GM23248 (cell line): ENCODE data around the gene KNTC1. TPM values are rescaled to one million over a fixed set of nuclear protein-coding genes. Genes with fewer than 3 reads are reported as not detected.

Experiments used
- DNase-seq: peaks from one replicate; pipeline ENCODE4 v3.0.0-alpha.2; 2015
- H2AFZ ChIP-seq: fragments of 200-600 bp; sonication (generic); 2 replicates; pipeline ENCODE4 v1.6.1; 2016; ENCODE audit warnings: antibody characterized with exemption
- H3F3A ChIP-seq: fragments of 200-600 bp; sonication (generic); 2 replicates; pipeline ENCODE4 v1.6.1; 2016; ENCODE audit warnings: mild to moderate bottlenecking, antibody characterized with exemption, mixed run types; ENCODE audit not compliant: insufficient read depth
- H3K27ac ChIP-seq: fragments of 200-600 bp; sonication (generic); 2 replicates; pipeline ENCODE4 v1.5.1; 2016; ENCODE audit warnings: mild to moderate bottlenecking
- H3K27me3 ChIP-seq: fragments of 200-600 bp; sonication (generic); replicated peaks from 2 replicates; pipeline ENCODE4 v1.6.1; 2016; ENCODE audit warnings: mild to moderate bottlenecking; ENCODE audit not compliant: insufficient read depth
- H3K36me3 ChIP-seq: fragments of 200-600 bp; sonication (generic); 2 replicates; pipeline ENCODE4 v1.6.1; 2016; ENCODE audit warnings: low read depth, mild to moderate bottlenecking
- H3K4me1 ChIP-seq: fragments of 200-600 bp; sonication (generic); 2 replicates; pipeline ENCODE4 v1.6.1; 2016; ENCODE audit warnings: mild to moderate bottlenecking; ENCODE audit not compliant: insufficient read depth
- H3K4me2 ChIP-seq: fragments of 200-600 bp; sonication (generic); one replicate; pipeline ENCODE4 v1.6.1; 2016; ENCODE audit warnings: mild to moderate bottlenecking; ENCODE audit not compliant: unreplicated experiment
- H3K4me3 ChIP-seq: fragments of 200-600 bp; sonication (generic); 2 replicates; pipeline ENCODE4 v1.5.1; 2016; ENCODE audit warnings: mild to moderate bottlenecking
- H3K79me2 ChIP-seq: fragments of 200-600 bp; sonication (generic); 2 replicates; pipeline ENCODE4 v1.6.1; 2016; ENCODE audit warnings: mild to moderate bottlenecking; ENCODE audit not compliant: insufficient read depth
- H3K9ac ChIP-seq: fragments of 200-600 bp; sonication (generic); 2 replicates; pipeline ENCODE4 v1.6.1; 2016; ENCODE audit warnings: mild to moderate bottlenecking
- H3K9me2 ChIP-seq: fragments of 200-600 bp; sonication (generic); 2 replicates; pipeline ENCODE4 v1.6.1; 2016; ENCODE audit warnings: mixed run types, mild to moderate bottlenecking, moderate library complexity; ENCODE audit not compliant: insufficient read depth
- H3K9me3 ChIP-seq: fragments of 200-600 bp; sonication (generic); one replicate; pipeline ENCODE4 v1.6.1; 2017; ENCODE audit warnings: low read depth
- H4K20me1 ChIP-seq: fragments of 200-600 bp; sonication (generic); 2 replicates; pipeline ENCODE4 v1.6.0; 2016; ENCODE audit not compliant: insufficient read depth
- EZH2 ChIP-seq: fragments of 200-600 bp; sonication (generic); IDR thresholded peaks from 2 replicates; pipeline ENCODE4 v1.6.1; 2018; ENCODE audit warnings: antibody characterized with exemption, mild to moderate bottlenecking; ENCODE audit not compliant: insufficient read depth, poor library complexity, severe bottlenecking
- EZH2phosphoT487 ChIP-seq: fragments of 200-600 bp; sonication (generic); IDR thresholded peaks from 2 replicates; pipeline ENCODE4 v1.6.1; 2018; ENCODE audit warnings: antibody characterized with exemption, moderate library complexity, mild to moderate bottlenecking, low read depth; ENCODE audit not compliant: insufficient read depth
- WGBS, 2 experiments: methylation state at CpG; one replicate each; pipeline ENCODE4 v1.1.6; 2015 to 2017; ENCODE audit warnings: low lambda C conversion rate in 2 of 2, low coverage in 1 of 2; ENCODE audit errors: missing lambda C conversion rate in 2 of 2; 5-methylcytosine and 5-hydroxymethylcytosine counted together
- in situ Hi-C: fragments of 300-500 bp; cut with MboI; formaldehyde crosslinking; loops from 2 replicates; pipeline ENCODE4 v1.15.0; 2020
- polyA plus RNA-seq: library from polyadenylated mRNA; unstranded; fragments of >200 nt; fragmentation: Nextera tagmentation; extraction: Ambion mirVana; gene quantifications from 2 replicates; pipeline ENCODE4 v1.2.1, GENCODE V29; 2016
- total RNA-seq: library from RNA; depleted of rRNA; stranded (reverse); fragments of >200 nt; shearing (Covaris generic); gene quantifications from 2 replicates; pipeline ENCODE4 v1.2.3, GENCODE V29; 2014; rRNA removed

The KNTC1 gene, protein sequence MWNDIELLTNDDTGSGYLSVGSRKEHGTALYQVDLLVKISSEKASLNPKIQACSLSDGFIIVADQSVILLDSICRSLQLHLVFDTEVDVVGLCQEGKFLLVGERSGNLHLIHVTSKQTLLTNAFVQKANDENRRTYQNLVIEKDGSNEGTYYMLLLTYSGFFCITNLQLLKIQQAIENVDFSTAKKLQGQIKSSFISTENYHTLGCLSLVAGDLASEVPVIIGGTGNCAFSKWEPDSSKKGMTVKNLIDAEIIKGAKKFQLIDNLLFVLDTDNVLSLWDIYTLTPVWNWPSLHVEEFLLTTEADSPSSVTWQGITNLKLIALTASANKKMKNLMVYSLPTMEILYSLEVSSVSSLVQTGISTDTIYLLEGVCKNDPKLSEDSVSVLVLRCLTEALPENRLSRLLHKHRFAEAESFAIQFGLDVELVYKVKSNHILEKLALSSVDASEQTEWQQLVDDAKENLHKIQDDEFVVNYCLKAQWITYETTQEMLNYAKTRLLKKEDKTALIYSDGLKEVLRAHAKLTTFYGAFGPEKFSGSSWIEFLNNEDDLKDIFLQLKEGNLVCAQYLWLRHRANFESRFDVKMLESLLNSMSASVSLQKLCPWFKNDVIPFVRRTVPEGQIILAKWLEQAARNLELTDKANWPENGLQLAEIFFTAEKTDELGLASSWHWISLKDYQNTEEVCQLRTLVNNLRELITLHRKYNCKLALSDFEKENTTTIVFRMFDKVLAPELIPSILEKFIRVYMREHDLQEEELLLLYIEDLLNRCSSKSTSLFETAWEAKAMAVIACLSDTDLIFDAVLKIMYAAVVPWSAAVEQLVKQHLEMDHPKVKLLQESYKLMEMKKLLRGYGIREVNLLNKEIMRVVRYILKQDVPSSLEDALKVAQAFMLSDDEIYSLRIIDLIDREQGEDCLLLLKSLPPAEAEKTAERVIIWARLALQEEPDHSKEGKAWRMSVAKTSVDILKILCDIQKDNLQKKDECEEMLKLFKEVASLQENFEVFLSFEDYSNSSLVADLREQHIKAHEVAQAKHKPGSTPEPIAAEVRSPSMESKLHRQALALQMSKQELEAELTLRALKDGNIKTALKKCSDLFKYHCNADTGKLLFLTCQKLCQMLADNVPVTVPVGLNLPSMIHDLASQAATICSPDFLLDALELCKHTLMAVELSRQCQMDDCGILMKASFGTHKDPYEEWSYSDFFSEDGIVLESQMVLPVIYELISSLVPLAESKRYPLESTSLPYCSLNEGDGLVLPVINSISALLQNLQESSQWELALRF (N-terminal part only)
- total RNA-seq (15.5 and 20.2 TPM in 2 replicates), polyA plus RNA-seq (5.6 and 8.1 TPM in 2 replicates)

GRCh38 chr12:122526683-122527477 lies at the start of gene KNTC1, which contains the start of gene RSRC2:
Gene KNTC1 (plus strand): TSS chr12:122527249. CDS start chr12:122530064, 2,815 bp downstream.
Gene RSRC2 (minus strand): TSS chr12:122526936. CDS start chr12:122526853, 83 bp downstream.
- no peak for TF ChIP-seq EZH2
- TF ChIP-seq EZH2phosphoT487 = no peak

GRCh38 chr12:122480753-122481152 lies 46.3 kb upstream of the KNTC1 start:
- Histone ChIP-seq H2AFZ (no peak overlapping the region), H3K9me3 (no peaks in the 10 kb centered on the region), H3K9me2 (no peaks in the 10 kb centered on the region), H3K79me2 (peaks cover 16% of the 10 kb centered on the region), H3F3A (peaks cover 13% of the 10 kb centered on the region; the same call in 1 of the 2 replicates), H3K4me1 (no peaks in the 10 kb centered on the region), H3K9ac (no peak overlapping the region), H3K4me2 (no peak overlapping the region), H4K20me1 (no peaks in the 10 kb centered on the region), H3K27ac (no peak overlapping the region), H3K4me3 (no peak overlapping the region), H3K27me3 (no peaks in the 10 kb centered on the region), H3K36me3 (peaks cover 74% of the 10 kb centered on the region)
- TF ChIP-seq EZH2phosphoT487 = no peak
- no peak for TF ChIP-seq EZH2
- WGBS, 2 experiments = 99% methylated on average over 8 of the region's 8 CpGs
- no peak for DNase-seq
- in situ Hi-C loops = no loop called here

More at GRCh38 chr12:122526683-122527477, at the start of gene KNTC1, which contains the start of gene RSRC2:
- Histone ChIP-seq H3K4me2 (peak within 1 kb of the TSS; percentile 86), H3K27ac (peak within 1 kb of the TSS; percentile 99), H2AFZ (peak within 1 kb of the TSS; percentile 91), H3K9me2 (no peaks in the 10 kb centered on the region), H3F3A (peaks cover 33% of the 10 kb centered on the region), H3K9ac (peak within 1 kb of the TSS; percentile 99), H3K27me3 (no peaks in the 10 kb centered on the region), H3K4me3 (peak within 1 kb of the TSS; percentile 93), H4K20me1 (peaks cover 19% of the 10 kb centered on the region), H3K36me3 (peaks cover 13% of the 10 kb centered on the region; the same call in 1 of the 2 replicates), H3K79me2 (peaks cover 86% of the 10 kb centered on the region), H3K9me3 (no peaks in the 10 kb centered on the region), H3K4me1 (peaks cover 35% of the 10 kb centered on the region)
- in situ Hi-C loops = no loop called here
- DNase-seq = peak; percentile 100
- WGBS, 2 experiments = 0 to 2% methylated on average over 51 of the region's 51 CpGs

DNA sequence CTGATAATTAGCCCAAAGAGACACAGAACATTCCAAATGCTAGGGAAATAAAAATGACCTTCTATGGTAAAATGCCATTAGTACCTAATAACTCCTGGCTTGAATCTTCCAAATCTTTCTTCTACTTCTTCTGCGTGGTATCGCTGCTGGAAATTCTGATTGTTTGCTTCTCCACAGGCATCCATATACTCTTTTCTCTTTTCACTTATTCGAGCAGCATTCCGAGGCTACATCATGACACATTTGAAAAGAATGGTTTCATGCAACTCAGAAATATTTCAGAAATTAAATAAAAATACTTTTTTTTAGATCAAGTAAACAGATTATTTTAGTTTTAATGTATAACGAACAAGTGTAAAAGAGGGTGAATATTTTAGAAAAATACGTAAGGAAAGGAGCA lies 45.2 kb upstream of the KNTC1 start:
- 92 to 93% methylated on average over 6 of the region's 6 CpGs for WGBS, 2 experiments
- H3K9ac ChIP-seq = peak overlapping the region; percentile 21; the same call in 1 of the 2 replicates
- no peak overlapping the region for H3K4me2 ChIP-seq
- no peak overlapping the region for H2AFZ ChIP-seq
- no peaks in the 10 kb centered on the region for H4K20me1 ChIP-seq
- H3K4me1 ChIP-seq = no peaks in the 10 kb centered on the region
- DNase-seq = peak; percentile 25
- no peaks in the 10 kb centered on the region for H3K9me3 ChIP-seq
- H3K36me3 ChIP-seq = peaks cover 71% of the 10 kb centered on the region
- TF ChIP-seq EZH2 (no peak), EZH2phosphoT487 (no peak)
- in situ Hi-C loops = no loop called here
- H3K4me3 ChIP-seq = no peak overlapping the region
- no peaks in the 10 kb centered on the region for H3K27me3 ChIP-seq
- H3K9me2 ChIP-seq = no peaks in the 10 kb centered on the region
- no peak overlapping the region for H3K27ac ChIP-seq
- H3K79me2 ChIP-seq = peaks cover 25% of the 10 kb centered on the region
- H3F3A ChIP-seq = 0 out of 2 replicates have a peak, but pooled peaks cover 7% of the 10 kb centered on the region
